ENCODE measurements around the gene ELOB.

ELOB gene

GRCh38 chr16:2813771-2814221 is 36.7 kb upstream of the ELOB start:
- no peaks in the 10 kb centered on the region for H3K36me3 ChIP-seq (ENCODE audit: insufficient read depth, low read length)
- no peaks in the 10 kb centered on the region for H4K20me1 ChIP-seq (ENCODE audit: insufficient read depth, low read length, poor library complexity, severe bottlenecking)
- H3K9me3 ChIP-seq (ENCODE audit: insufficient read depth, low read depth, low read length) = no peaks in the 10 kb centered on the region
- no peaks in the 10 kb centered on the region for H3K79me2 ChIP-seq (ENCODE audit: insufficient read depth, low read length)
- no peaks in the 10 kb centered on the region for H3K4me1 ChIP-seq (ENCODE audit: insufficient read depth, low read length, poor library complexity, severe bottlenecking)
- H3F3A ChIP-seq (ENCODE audit: low read depth) = no peaks in the 10 kb centered on the region
- H3K27me3 ChIP-seq (ENCODE audit: insufficient read depth, low read length, poor library complexity, severe bottlenecking) = no peaks in the 10 kb centered on the region
- TF ChIP-seq EZH2phosphoT487 (IDR thresholded peaks at IDR 0.05; ENCODE audit: borderline replicate concordance) (no peak), CTCF (conservative IDR thresholded peaks at IDR 0.05; ENCODE audit: low read length) (no peak)
- no peak overlapping the region for H2AFZ ChIP-seq (ENCODE audit: low read length)
- H3K4me3 ChIP-seq (ENCODE audit: low read length, poor library complexity, severe bottlenecking) = no peak overlapping the region
- H3K9me2 ChIP-seq (replicated peaks; ENCODE audit: low read depth, low read length) = no peaks in the 10 kb centered on the region
- H3K4me2 ChIP-seq (ENCODE audit: low read depth, low read length, poor library complexity, severe bottlenecking) = no peak overlapping the region
- no peak overlapping the region for H3K9ac ChIP-seq (ENCODE audit: low read depth, low read length, poor library complexity, severe bottlenecking)

GRCh38 chr16:2811703-2812471 is 34.8 kb upstream of the ELOB start:
- Histone ChIP-seq H4K20me1 (ENCODE audit: insufficient read depth, low read length, poor library complexity, severe bottlenecking) (no peaks in the 10 kb centered on the region), H3K9ac (ENCODE audit: low read depth, low read length, poor library complexity, severe bottlenecking) (no peak overlapping the region), H2AFZ (ENCODE audit: low read length) (no peak overlapping the region), H3K9me2 (replicated peaks; ENCODE audit: low read depth, low read length) (no peaks in the 10 kb centered on the region), H3K79me2 (ENCODE audit: insufficient read depth, low read length) (no peaks in the 10 kb centered on the region), H3K27me3 (ENCODE audit: insufficient read depth, low read length, poor library complexity, severe bottlenecking) (no peaks in the 10 kb centered on the region), H3K4me3 (ENCODE audit: low read length, poor library complexity, severe bottlenecking) (no peak overlapping the region), H3K9me3 (ENCODE audit: insufficient read depth, low read depth, low read length) (no peaks in the 10 kb centered on the region), H3K4me1 (ENCODE audit: insufficient read depth, low read length, poor library complexity, severe bottlenecking) (no peaks in the 10 kb centered on the region), H3K4me2 (ENCODE audit: low read depth, low read length, poor library complexity, severe bottlenecking) (no peak overlapping the region), H3K36me3 (ENCODE audit: insufficient read depth, low read length) (no peaks in the 10 kb centered on the region), H3F3A (ENCODE audit: low read depth) (no peaks in the 10 kb centered on the region)
- TF ChIP-seq CTCF (conservative IDR thresholded peaks at IDR 0.05; ENCODE audit: low read length) (no peak), EZH2phosphoT487 (IDR thresholded peaks at IDR 0.05; ENCODE audit: borderline replicate concordance) (no peak)

- Histone ChIP-seq H3K79me2 (ENCODE audit: insufficient read depth, low read length) (no peaks in the 10 kb centered on the region), H3K27me3 (ENCODE audit: insufficient read depth, low read length, poor library complexity, severe bottlenecking) (no peaks in the 10 kb centered on the region), H2AFZ (ENCODE audit: low read length) (no peak overlapping the region), H3K4me3 (ENCODE audit: low read length, poor library complexity, severe bottlenecking) (no peak overlapping the region), H3K36me3 (ENCODE audit: insufficient read depth, low read length) (no peaks in the 10 kb centered on the region), H3K9me2 (replicated peaks; ENCODE audit: low read depth, low read length) (no peaks in the 10 kb centered on the region), H3F3A (ENCODE audit: low read depth) (no peaks in the 10 kb centered on the region), H3K9me3 (ENCODE audit: insufficient read depth, low read depth, low read length) (no peaks in the 10 kb centered on the region), H4K20me1 (ENCODE audit: insufficient read depth, low read length, poor library complexity, severe bottlenecking) (no peaks in the 10 kb centered on the region), H3K4me1 (ENCODE audit: insufficient read depth, low read length, poor library complexity, severe bottlenecking) (no peaks in the 10 kb centered on the region), H3K9ac (ENCODE audit: low read depth, low read length, poor library complexity, severe bottlenecking) (no peak overlapping the region), H3K4me2 (ENCODE audit: low read depth, low read length, poor library complexity, severe bottlenecking) (no peak overlapping the region)
- no peak for TF ChIP-seq CTCF (conservative IDR thresholded peaks at IDR 0.05; ENCODE audit: low read length)
- no peak for TF ChIP-seq EZH2phosphoT487 (IDR thresholded peaks at IDR 0.05; ENCODE audit: borderline replicate concordance)
Measured at GRCh38 chr16:2810651-2811050, 33.6 kb upstream of the ELOB start.
